Aorta (tissue), 5 donors: ENCODE results near the gene EPS8L2. TPM values are rescaled to one million over a fixed set of nuclear protein-coding genes. Genes with fewer than 3 reads are reported as not detected.

ENCODE experiments used
- ATAC-seq: fragments of 200-7000 bp; cut with Tn5 transposase; one replicate; pipeline ENCODE4 v1.9.1; 2022; ENCODE audit warnings: moderate library complexity; ENCODE audit not compliant: low FRiP score
- DNase-seq, 2 donors: peaks; one replicate each; pipeline ENCODE4 v3.0.0-alpha.2; 2020
- H3K27ac ChIP-seq, 2 donors: one replicate each; pipeline ENCODE4 v1.5.1; 2013; ENCODE audit warnings: low read length in 2 of 2, mild to moderate bottlenecking in 2 of 2, moderate library complexity in 2 of 2, control low read depth in 1 of 2, inconsistent platforms in 1 of 2, low read depth in 1 of 2
- H3K27me3 ChIP-seq, 2 donors: one replicate each; pipeline ENCODE4 v1.6.1; 2013; ENCODE audit warnings: control low read depth in 1 of 2, low read length in 1 of 2, mild to moderate bottlenecking in 1 of 2, moderate library complexity in 1 of 2; ENCODE audit not compliant: insufficient read depth in 2 of 2, control insufficient read depth in 1 of 2
- H3K36me3 ChIP-seq, 2 donors: one replicate each; pipeline ENCODE4 v1.6.1; 2013; ENCODE audit warnings: control low read depth in 1 of 2, low read length in 1 of 2, mild to moderate bottlenecking in 1 of 2; ENCODE audit not compliant: insufficient read depth in 2 of 2, control insufficient read depth in 1 of 2
- H3K4me1 ChIP-seq, 2 donors: one replicate each; pipeline ENCODE4 v1.6.1; 2013; ENCODE audit warnings: low read length in 2 of 2, control low read depth in 1 of 2, mild to moderate bottlenecking in 1 of 2, moderate library complexity in 1 of 2; ENCODE audit not compliant: insufficient read depth in 2 of 2, control insufficient read depth in 1 of 2
- H3K4me3 ChIP-seq, 2 donors: one replicate each; pipeline ENCODE4 v1.5.1; 2013; ENCODE audit warnings: low read length in 2 of 2, control low read depth in 1 of 2, mild to moderate bottlenecking in 1 of 2
- H3K9me3 ChIP-seq: one replicate; pipeline ENCODE4 v1.6.1; 2013; ENCODE audit warnings: mild to moderate bottlenecking, low read length; ENCODE audit not compliant: control insufficient read depth
- WGBS, 2 donors: extraction: QIAGEN DNeasy Blood & Tissue Kit; methylation state at CpG; one replicate each; pipeline ENCODE4 v1.1.7; 2013; 5-methylcytosine and 5-hydroxymethylcytosine counted together
- intact Hi-C, 2 donors: fragments of 100-400 bp; cut with DNase I; formaldehyde crosslinking; loops; one replicate each; pipeline versions ENCODE4 v1.14.2 to v1.15.0; 2022
- polyA plus RNA-seq, 2 donors: library from polyadenylated mRNA; stranded (reverse); fragments of 200-250 nt; gene quantifications; one replicate each; pipeline ENCODE4 v1.2.3, GENCODE V29; 2013
- total RNA-seq, 2 donors: library from RNA; stranded (reverse); fragmentation: NEBNext Ultra II Directional; extraction: Animal tissue kit (Norgen Biotek cat#: 25700); gene quantifications; one replicate each; pipeline ENCODE4 v1.2.1, GENCODE V29; 2021
- donor health status: healthy with polysubstance abuse.
- donor health status: Bipolar disorder and iron deficiency.
- donor health status: DM: no; HTN: no; CAD: no.
- donor health status: DM: no; HTN: no; CAD: no.
- donor health status: DM: yes; HTN: yes; CAD: no.

EPS8L2 gene
- total and polyA plus RNA-seq, 4 donors, result 41.0 to 102 (median 54.8) TPM

GRCh38 chr11:692824-693414 is 13.1 kb upstream of the EPS8L2 start:
- whole genome bisulfite sequencing, 2 donors, result 85 to 86% methylated on average over 23 of the region's 23 CpGs
- intact Hi-C loops, result no loop called here
- DNase-seq (no peak), ATAC-seq (no peak)
- no peaks in the 10 kb centered on the region for H3K9me3 ChIP-seq
- no peak overlapping the region for H3K27ac ChIP-seq
- H3K4me3 ChIP-seq, result no peak overlapping the region
- H3K36me3 ChIP-seq, result no peaks in the 10 kb centered on the region
- H3K27me3 ChIP-seq, result no peaks in the 10 kb centered on the region
- no peaks in the 10 kb centered on the region for H3K4me1 ChIP-seq

- Histone ChIP-seq H3K36me3 (no peaks in the 10 kb centered on the region), H3K4me3 (no peak overlapping the region), H3K27ac (no peak overlapping the region)
Observed at GRCh38 chr11:693415-693831, 12.6 kb upstream of the EPS8L2 start.

GRCh38 chr11:693887-694562 is 12.0 kb upstream of the EPS8L2 start:
- Histone ChIP-seq H3K9me3 (no peaks in the 10 kb centered on the region), H3K4me3 (no peak overlapping the region), H3K27me3 (no peaks in the 10 kb centered on the region), H3K36me3 (no peaks in the 10 kb centered on the region), H3K27ac (no peak overlapping the region), H3K4me1 (no peaks in the 10 kb centered on the region)
- 75% methylated on average over 15 of the region's 15 CpGs for WGBS, 2 donors
- DNase-seq (peak in 1 of 2 donors; percentile 78), ATAC-seq (no peak)
- intact Hi-C loops, result no loop called here

More at GRCh38 chr11:693415-693831, 12.6 kb upstream of the EPS8L2 start:
- ATAC-seq, result no peak
- 31 to 43% methylated on average over 13 of the region's 13 CpGs for WGBS, 2 donors
- Histone ChIP-seq H3K9me3 (no peaks in the 10 kb centered on the region), H3K27me3 (no peaks in the 10 kb centered on the region), H3K4me1 (no peaks in the 10 kb centered on the region)
- intact Hi-C loops, result no loop called here
- DNase-seq, result no peak

- intact Hi-C loops, result no loop called here
- 4% methylated on average over 58 to 103 of the region's 103 CpGs for WGBS, 2 donors
- peak within 1 kb of the TSS; percentile 83 to 92 for H3K27ac ChIP-seq
- H3K4me3 ChIP-seq, result peak within 1 kb of the TSS; percentile 54 to 72
- DNase-seq (peak; percentile 100), ATAC-seq (peak; percentile 97)
- H3K27me3 ChIP-seq, result no peaks in the 10 kb centered on the region
- H3K9me3 ChIP-seq, result no peaks in the 10 kb centered on the region
- no peaks in the 10 kb centered on the region for H3K36me3 ChIP-seq
- H3K4me1 ChIP-seq, result no peaks in the 10 kb centered on the region
Observed at GRCh38 chr11:694563-695287, 11.3 kb upstream of the EPS8L2 start, which contains the start of gene DEAF1. TSS of gene DEAF1 (minus strand) at chr11:695222. CDS start at chr11:695047, 175 bp downstream.

GRCh38 chr11:695288-695537 is 10.8 kb upstream of the EPS8L2 start:
- H3K27ac ChIP-seq, result peak overlapping the region; percentile 83 to 92
- peak overlapping the region; percentile 23 to 39 for H3K4me3 ChIP-seq
- no peak for DNase-seq
- no peaks in the 10 kb centered on the region for H3K36me3 ChIP-seq
- 0% methylated on average over 23 to 25 of the region's 25 CpGs for WGBS, 2 donors
- no peaks in the 10 kb centered on the region for H3K4me1 ChIP-seq
- H3K27me3 ChIP-seq, result no peaks in the 10 kb centered on the region
- ATAC-seq, result no peak
- H3K9me3 ChIP-seq, result no peaks in the 10 kb centered on the region
- intact Hi-C loops, result no loop called here

- peak within 1 kb of the TSS; percentile 54 to 72 for H3K4me3 ChIP-seq
- H3K27ac ChIP-seq, result peak within 1 kb of the TSS; percentile 83 to 92
- H3K27me3 ChIP-seq, result no peaks in the 10 kb centered on the region
- intact Hi-C loops, result loop anchor here in 1 of 2 donors (2.0 kb wide), 1 partner anchor 33 kb away; no protein-coding TSS in a partner anchor
- no peaks in the 10 kb centered on the region for H3K36me3 ChIP-seq
- peak; percentile 100 for DNase-seq
- no peaks in the 10 kb centered on the region for H3K9me3 ChIP-seq
- H3K4me1 ChIP-seq, result no peaks in the 10 kb centered on the region
- WGBS, 2 donors, result 1% methylated on average over 58 to 101 of the region's 101 CpGs
- peak; percentile 96 for ATAC-seq
Observed at GRCh38 chr11:695538-696248, 10.3 kb upstream of the EPS8L2 start, which contains the start of gene TMEM80. TSS of gene TMEM80 (plus strand) at chr11:695816. CDS start at chr11:695828, 12 bp downstream.

- H3K27me3 ChIP-seq, result no peaks in the 10 kb centered on the region
- intact Hi-C loops, result loop anchor here in 1 of 2 donors (2.0 kb wide), 1 partner anchor 32 kb away; no protein-coding TSS in a partner anchor
- no peaks in the 10 kb centered on the region for H3K36me3 ChIP-seq
- ATAC-seq, result no peak
- 22 to 27% methylated on average over 11 of the region's 11 CpGs for WGBS, 2 donors
- H3K27ac ChIP-seq, result peak overlapping the region in 1 of 2 donors; percentile 6
- no peak overlapping the region for H3K4me3 ChIP-seq
- peak in 1 of 2 donors; percentile 59 for DNase-seq
- H3K9me3 ChIP-seq, result no peaks in the 10 kb centered on the region
- H3K4me1 ChIP-seq, result no peaks in the 10 kb centered on the region
Observed at GRCh38 chr11:696955-697491, 9.0 kb upstream of the EPS8L2 start.

- H3K4me3 ChIP-seq, result no peak overlapping the region
- ATAC-seq, result no peak
- intact Hi-C loops, result loop anchor here in 1 of 2 donors (2.0 kb wide), 1 partner anchor 31 kb away; no protein-coding TSS in a partner anchor
- DNase-seq, result no peak
- H3K36me3 ChIP-seq, result no peaks in the 10 kb centered on the region
- 72 to 76% methylated on average over 11 of the region's 11 CpGs for WGBS, 2 donors
- H3K27ac ChIP-seq, result peak overlapping the region in 1 of 2 donors; percentile 41
- no peaks in the 10 kb centered on the region for H3K4me1 ChIP-seq
- H3K27me3 ChIP-seq, result no peaks in the 10 kb centered on the region
- H3K9me3 ChIP-seq, result no peaks in the 10 kb centered on the region
Observed at GRCh38 chr11:697811-698311, 8.2 kb upstream of the EPS8L2 start.
